Measurements from ENCODE around the gene TOB2.

Gene TOB2

DNA sequence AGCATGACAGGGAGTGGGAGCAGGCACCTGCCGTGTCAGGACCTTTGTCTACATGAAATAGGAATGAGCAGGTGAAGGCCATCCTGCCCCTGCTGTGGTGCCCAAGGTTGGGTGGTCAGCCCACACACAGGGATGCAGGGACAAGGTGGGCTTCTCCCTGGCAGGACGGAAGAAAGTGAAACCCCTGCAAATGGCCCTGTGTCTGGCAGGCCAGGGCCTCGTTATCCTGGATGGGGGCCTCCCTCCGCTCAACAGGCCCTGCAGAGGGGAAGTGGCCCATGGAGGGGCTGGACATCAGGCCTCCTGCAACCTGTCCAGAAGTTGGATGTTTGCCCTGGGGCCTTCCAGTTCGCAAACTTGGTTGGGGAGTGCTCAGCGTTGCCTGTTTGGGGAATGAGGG lies 14.9 kb downstream of the TOB2 start:
- no peak overlapping the region for H3K27ac ChIP-seq
- no peak for TF ChIP-seq ZFX (IDR thresholded peaks at IDR 0.05)
- TF ChIP-seq, protein P1, sequence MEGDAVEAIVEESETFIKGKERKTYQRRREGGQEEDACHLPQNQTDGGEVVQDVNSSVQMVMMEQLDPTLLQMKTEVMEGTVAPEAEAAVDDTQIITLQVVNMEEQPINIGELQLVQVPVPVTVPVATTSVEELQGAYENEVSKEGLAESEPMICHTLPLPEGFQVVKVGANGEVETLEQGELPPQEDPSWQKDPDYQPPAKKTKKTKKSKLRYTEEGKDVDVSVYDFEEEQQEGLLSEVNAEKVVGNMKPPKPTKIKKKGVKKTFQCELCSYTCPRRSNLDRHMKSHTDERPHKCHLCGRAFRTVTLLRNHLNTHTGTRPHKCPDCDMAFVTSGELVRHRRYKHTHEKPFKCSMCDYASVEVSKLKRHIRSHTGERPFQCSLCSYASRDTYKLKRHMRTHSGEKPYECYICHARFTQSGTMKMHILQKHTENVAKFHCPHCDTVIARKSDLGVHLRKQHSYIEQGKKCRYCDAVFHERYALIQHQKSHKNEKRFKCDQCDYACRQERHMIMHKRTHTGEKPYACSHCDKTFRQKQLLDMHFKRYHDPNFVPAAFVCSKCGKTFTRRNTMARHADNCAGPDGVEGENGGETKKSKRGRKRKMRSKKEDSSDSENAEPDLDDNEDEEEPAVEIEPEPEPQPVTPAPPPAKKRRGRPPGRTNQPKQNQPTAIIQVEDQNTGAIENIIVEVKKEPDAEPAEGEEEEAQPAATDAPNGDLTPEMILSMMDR (conservative IDR thresholded peaks at IDR 0.05): no peak

DNA sequence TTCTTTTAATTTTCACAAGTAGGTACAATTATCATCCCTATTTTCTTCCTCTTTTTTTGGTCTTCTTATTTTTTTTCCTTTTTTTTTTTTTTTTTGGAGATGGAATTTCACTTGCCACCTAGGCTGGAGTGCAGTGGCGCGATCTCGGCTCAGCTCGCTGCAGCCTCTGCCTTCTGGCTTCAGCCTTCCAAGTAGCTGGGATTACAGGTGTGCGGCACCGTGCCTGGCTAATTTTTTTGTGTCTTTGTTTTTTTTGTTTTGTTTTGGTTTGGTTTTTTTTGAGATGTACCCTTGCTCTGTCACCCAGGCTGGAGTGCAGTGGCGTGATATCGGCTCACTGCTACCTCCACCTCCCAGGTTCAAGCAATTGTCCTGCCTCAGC lies 16.7 kb downstream of the TOB2 start:
- TF ChIP-seq, protein P1 (conservative IDR thresholded peaks at IDR 0.05): no peak
- no peak for TF ChIP-seq ZFX (IDR thresholded peaks at IDR 0.05)
- H3K27ac ChIP-seq: no peak overlapping the region

DNA sequence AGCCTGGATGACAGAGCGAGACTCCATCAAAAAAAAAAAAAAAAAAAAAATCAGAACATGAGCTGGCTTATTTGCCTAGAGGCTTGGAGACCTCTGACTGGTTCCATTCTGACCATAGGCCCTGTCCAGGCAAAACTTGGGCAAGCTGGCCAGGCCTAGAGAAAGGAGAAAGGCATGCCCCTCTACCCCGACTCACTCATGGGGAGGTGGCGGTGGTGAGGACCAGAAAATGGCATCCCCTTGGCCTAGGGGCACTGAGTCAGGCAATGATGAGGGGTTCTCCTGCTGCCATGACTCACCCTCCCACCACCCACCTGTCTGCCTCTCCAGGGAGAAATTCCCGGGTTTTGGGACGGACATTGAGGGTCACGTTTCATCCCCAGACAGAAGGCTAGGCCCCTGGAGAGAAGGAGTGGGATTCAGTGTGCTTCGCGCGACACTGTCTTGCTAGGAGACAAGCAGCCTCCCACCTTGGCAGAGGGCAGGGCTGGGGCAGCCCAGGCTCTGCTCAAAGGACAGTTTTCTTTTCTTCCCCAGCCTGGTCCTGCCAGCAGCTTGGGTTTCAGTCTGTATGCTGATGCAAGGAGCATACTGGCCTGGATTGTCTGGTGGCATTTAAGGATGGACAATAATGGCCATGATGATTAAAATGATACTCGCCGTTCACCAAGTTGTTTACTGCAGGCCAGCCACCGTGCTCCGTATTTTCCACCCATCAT lies 17.2 kb downstream of the TOB2 start:
- no peak overlapping the region for H3K27ac ChIP-seq

DNA sequence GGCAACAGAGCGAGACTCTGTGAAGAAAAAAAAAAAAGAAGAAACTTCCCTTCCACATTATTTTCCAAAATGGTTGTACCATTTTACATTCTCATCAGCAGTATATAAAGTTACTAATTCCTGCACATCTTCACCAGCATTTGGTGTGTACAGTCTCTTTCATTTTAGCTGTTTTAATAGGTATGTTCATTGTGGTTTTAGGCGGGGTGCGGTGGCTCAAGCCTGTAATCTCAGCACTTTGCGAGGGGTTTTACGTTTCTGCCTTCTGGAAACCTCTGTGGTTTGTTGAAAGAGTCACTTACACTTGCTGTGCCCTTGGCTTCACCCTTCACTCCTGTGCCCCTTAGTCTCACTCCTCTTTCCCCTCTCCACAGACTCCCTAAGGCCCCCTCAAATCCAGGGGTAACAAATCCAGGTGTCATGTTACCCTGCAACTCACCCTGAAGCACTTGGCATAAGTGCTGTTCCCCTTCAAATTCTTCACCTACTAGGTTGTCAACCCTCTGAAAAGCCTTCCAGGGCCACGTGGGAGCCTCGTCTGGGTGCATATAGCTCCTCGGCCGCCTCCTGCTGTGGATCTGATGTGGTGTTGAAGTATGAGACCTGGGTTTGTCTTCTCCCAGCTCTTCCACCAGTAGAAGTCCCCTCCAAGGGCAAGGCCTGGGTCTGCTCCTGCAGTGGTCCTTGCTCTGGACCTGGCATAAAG lies 20.8 kb downstream of the TOB2 start:
- TF ChIP-seq, protein P1 (conservative IDR thresholded peaks at IDR 0.05): no peak
- TF ChIP-seq ZFX (IDR thresholded peaks at IDR 0.05): no peak

More for the DNA sequence above, 17.2 kb downstream of the TOB2 start:
- no peak for TF ChIP-seq ZFX (IDR thresholded peaks at IDR 0.05)
- TF ChIP-seq, protein P1 (conservative IDR thresholded peaks at IDR 0.05): no peak

DNA sequence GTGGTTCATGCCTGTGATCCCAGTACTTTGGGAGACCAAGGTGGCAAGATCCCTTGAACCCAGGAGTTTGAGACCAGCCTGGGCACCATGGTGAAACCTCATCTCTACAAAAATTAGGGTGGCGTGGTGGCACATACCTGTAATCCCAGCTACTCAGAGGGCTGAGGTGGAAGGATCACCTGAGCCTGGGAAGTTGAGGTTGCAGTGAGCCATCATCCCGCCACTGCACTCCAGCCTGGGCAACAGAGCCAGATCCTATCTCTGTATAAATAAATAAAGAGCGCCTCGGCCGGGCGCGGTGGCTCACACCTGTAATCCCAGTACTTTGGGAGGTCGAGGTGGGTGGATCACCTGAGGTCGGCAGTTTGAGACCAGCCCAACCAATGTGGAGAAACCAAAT lies 27.9 kb downstream of the TOB2 start:
- TF ChIP-seq, protein P1 (conservative IDR thresholded peaks at IDR 0.05): no peak
- TF ChIP-seq ZFX (IDR thresholded peaks at IDR 0.05): no peak
- peak overlapping the region; percentile 98 for H3K27ac ChIP-seq

More for the DNA sequence above, 20.8 kb downstream of the TOB2 start:
- H3K27ac ChIP-seq: no peak overlapping the region

DNA sequence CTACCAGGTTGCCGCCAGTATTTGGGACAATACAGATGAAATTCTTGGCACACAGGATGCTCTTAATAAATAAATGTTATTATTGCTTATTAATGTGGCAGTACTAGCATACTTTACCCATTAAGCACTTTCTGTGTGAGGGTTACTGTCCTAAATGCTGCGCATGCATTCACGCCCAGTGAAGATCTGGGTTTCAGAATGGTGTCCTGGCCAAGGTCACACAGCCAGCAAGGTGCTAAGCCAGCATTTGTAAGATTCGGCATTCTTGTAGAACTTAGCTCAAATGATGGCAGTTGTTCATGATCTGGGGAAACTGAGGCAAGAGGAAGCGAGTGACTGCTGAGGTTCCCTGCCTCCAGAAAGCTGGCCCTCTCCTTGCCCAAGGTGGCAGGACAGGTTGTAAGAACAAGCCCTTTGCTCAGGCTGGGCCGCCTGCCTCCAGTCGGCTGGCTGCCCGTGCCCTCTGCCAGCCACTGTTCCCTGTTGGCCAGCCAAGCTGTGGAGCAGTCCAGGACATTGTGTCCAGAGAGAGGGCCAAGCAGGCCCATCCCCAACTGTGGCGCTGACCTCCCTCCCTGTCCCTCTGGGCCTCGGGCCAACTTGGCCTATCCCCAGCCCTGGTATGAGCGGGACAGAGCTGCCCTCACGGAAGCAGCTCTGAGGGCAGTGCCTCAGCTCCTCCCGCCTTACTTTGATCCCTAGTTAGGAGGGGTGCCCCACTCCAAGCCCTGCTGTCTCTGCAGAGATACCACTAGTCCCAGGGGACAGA lies 28.8 kb downstream of the TOB2 start:
- TF ChIP-seq ZFX (IDR thresholded peaks at IDR 0.05): no peak
- TF ChIP-seq, protein P1 (conservative IDR thresholded peaks at IDR 0.05): no peak
- peak overlapping the region; percentile 98 for H3K27ac ChIP-seq

DNA sequence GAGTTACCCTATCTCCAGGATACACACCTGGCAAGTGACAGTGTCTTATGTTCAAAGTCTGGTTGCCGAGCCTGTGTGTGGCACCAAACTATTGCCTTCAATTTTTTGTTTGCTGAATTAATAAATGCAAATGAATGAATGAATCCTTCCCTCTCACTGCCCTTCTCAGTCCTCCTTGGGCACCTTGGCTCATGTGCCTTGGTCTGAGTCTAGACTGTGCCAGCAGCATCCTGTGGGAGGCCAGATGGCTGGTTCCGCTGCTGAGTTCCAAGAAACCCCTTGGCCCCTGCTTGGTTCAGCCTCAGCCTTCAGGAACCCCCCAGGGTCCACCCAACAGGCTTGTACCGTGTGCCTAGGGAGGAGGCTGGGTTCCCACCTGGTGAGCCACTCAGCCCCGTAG lies 31.0 kb downstream of the TOB2 start:
- peak overlapping the region; percentile 98 for H3K27ac ChIP-seq
- TF ChIP-seq, protein P1 (conservative IDR thresholded peaks at IDR 0.05): no peak
- no peak for TF ChIP-seq ZFX (IDR thresholded peaks at IDR 0.05)

Data from C4-2B (cell line).